GM21360 (cell line): ENCODE data around the gene PRSS23.
"Not testable (repeated sequence)": the region's sequence is repeated elsewhere in the genome, so short reads cannot be mapped to it uniquely, and the experiment has no call there.

ENCODE experiments used
- ATAC-seq: cut with Tn5 transposase; IDR thresholded peaks from one replicate; pipeline ENCODE4 v1.9.1; 2021; ENCODE audit warnings: mild to moderate bottlenecking, moderate library complexity; ENCODE audit not compliant: unreplicated experiment

Gene PRSS23, protein sequence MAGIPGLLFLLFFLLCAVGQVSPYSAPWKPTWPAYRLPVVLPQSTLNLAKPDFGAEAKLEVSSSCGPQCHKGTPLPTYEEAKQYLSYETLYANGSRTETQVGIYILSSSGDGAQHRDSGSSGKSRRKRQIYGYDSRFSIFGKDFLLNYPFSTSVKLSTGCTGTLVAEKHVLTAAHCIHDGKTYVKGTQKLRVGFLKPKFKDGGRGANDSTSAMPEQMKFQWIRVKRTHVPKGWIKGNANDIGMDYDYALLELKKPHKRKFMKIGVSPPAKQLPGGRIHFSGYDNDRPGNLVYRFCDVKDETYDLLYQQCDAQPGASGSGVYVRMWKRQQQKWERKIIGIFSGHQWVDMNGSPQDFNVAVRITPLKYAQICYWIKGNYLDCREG

GRCh38 chr11:86800076-86800959 lies at the start of gene PRSS23:
Gene PRSS23, plus strand, starts transcription at chr11:86800542. Its CDS starts 7,102 bp downstream, at chr11:86807644.
- ATAC-seq, result no peak

GRCh38 chr11:86753459-86753858 lies 46.9 kb upstream of the PRSS23 start:
- ATAC-seq, result no peak

DNA sequence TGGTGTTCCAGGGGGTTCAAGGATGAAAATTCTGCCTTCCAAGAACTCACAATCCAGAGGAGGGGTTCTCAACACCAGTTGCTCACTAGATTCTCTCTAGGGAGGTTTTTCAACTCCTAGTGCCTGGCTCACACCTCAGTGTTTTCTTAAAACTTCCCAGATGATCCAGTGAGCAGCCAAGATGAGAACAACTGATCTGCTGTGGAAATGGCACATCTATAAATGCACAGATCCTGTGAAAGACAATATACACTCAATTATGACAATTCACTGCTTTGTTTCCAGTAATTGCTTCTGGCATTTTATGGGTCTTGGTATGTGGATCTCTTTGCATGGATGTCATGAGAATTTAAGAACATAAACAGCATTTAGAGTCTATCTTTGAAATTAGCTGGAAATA lies 45.2 kb upstream of the PRSS23 start:
- ATAC-seq, result no peak

- ATAC-seq, result no peak
Measured at GRCh38 chr11:86758171-86758570, 42.2 kb upstream of the PRSS23 start.

DNA sequence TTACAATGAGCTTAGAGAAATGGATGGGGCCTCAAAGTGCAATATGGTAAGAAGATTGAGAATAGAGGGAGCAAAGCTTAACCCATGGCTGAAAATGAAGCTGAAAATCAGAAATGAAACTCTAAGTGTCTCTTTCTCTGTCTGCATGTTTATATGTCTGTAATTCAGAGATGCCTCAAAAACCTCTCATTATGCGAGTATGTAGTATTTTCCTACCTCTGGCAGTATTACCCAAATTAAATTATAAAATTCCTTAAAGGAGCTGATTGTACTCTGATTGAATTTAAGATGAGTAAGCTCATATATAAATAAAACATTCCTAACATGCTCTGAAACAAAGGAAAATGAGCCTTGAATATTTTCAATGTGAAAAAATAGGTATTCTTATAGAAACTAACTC lies 39.8 kb upstream of the PRSS23 start:
- no peak for ATAC-seq

GRCh38 chr11:86761978-86762377 lies 38.4 kb upstream of the PRSS23 start:
- ATAC-seq, result no peak

DNA sequence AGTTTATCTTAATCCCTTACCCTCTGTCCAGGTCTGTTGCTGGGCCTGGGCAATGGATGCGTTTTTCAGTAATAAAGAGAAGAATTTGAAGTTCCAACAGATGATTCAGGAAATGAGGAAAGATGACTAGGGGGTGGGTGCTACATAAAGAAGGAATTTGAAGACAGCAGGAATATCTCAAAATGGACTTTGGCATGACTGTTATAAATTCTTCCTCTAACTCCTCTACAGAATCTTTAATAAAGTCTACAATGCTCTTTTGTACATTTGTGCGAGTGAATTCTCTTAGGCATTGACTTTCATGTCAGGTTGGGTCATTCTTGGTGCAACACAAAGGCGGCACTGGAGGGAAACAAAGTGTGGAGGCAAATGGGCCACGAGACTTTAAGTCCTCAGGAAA lies 35.1 kb upstream of the PRSS23 start:
- no peak for ATAC-seq

- ATAC-seq, result no peak
Measured at GRCh38 chr11:86765878-86766277, 34.5 kb upstream of the PRSS23 start.

DNA sequence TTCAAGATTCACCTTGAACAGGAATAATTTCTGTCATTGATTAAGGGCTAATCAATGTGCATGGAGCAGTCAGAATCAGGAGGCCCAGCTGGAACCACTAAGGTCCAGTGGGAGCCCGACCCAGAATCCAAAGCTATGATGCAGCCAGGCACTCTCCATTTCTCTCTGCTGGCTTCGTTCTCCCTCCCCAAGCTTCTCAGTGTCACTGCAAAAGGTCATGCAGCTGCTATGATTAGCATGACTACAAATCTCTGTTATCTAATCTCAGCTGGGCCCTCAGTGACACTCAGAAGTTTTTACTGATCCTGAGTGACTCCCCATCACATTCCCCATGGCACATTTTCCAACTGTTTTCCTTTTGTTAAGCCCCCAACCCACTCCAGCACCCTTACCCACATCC lies 31.1 kb upstream of the PRSS23 start:
- no peak for ATAC-seq

DNA sequence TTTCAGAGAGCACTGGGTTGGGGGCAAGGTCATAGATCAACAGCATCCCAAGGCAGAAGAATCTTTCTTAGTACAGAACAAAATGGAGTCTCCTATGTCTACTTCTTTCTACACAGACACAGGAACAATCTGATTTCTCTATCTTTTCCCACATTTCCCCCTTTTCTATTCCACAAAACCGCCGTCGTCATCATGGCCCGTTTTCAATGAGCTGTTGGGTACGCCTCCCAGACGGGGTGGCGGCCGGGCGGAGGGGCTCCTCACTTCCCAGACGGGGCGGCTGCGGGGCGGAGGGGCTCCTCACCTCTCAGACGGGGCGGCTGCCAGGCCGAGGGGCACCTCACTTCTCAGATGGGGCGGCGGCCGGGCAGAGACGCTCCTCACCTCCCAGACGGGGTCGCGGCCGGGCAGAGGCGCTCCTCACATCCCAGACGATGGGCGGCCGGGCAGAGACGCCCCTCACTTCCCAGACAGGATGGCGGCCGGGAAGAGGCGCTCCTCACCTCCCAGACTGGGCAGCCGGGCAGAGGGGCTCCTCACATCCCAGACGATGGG lies 29.8 kb upstream of the PRSS23 start:
- not testable (repeated sequence) for ATAC-seq

- no peak for ATAC-seq
Measured at GRCh38 chr11:86772999-86773398, 27.3 kb upstream of the PRSS23 start.

GRCh38 chr11:86773513-86774252 lies 26.7 kb upstream of the PRSS23 start:
- ATAC-seq, result no peak

DNA sequence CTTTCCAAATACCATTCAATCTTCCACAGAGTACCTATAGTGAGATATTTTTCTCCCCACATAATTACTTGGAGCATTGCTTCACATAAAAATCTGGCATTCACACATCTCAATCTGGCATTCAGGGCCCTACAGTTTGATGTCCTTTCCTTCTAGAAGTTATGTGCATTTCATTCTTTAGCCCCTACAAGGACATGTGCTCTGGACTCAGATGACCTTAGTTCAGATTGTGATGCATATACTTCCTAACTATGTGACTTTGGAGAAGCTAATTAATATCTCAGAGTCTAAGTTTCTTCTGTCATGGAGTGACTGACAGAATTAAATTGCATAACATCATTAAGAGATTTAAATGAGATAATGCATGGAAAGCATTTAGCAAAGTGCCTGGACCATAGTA lies 25.9 kb upstream of the PRSS23 start:
- no peak for ATAC-seq

GRCh38 chr11:86775361-86775760 lies 25.0 kb upstream of the PRSS23 start:
- ATAC-seq, result no peak

DNA sequence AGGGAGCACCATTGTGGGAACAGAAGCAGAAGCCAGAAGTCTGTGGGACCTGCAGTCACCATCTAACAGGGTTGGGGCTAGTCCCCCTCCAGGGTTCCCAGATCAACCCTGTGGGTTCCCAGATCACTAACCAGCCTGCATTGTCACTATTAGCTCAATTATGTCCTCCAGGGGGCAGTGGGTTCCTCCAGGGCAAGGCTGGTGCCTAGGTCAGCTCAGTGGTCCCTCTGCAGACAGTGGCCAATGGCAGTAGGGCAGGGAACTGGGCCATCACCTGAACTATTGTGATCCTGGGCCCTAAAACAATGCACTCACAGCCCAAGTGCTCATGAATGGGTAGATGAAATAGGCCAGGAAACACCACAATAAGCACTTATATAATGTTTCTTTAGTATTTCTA lies 18.8 kb upstream of the PRSS23 start:
- ATAC-seq, result no peak

DNA sequence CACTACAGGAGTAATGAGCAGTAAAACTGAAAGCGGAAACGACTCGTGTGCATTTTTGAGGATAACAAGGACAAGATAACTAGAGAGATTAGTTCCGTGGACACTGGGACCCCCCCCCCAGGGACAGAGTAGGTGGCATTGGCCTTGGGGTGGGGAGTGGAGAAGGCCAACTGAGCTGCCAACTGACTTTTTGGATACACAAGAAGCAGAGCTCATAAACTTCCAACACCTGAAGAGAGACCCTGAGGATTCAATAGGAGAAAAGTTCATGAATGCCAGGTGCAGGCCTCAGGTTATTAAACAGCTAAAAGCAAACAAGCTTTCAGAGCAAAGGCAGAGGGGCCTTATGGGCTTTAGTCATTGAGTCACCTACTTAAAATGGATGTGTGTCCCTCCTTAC lies 17.6 kb upstream of the PRSS23 start:
- no peak for ATAC-seq

DNA sequence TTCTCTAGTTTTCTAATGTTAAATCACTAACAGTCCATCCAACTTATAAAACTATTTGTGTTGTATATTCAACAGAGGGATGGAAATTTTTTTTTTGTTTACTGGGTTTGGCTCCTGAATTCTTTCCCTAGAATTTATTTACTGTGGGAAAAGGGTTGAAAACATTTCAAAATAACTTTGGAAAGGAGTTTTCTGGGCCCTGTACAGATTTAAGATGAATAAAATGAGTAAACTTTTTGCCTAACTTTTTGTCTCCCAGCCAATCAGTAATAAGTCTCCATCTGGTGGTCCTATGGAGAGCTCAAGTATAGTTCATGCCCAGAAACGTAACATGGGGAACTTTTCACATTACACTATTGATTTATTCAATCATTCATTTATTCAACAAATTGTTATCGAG lies 16.7 kb upstream of the PRSS23 start:
- ATAC-seq, result no peak

DNA sequence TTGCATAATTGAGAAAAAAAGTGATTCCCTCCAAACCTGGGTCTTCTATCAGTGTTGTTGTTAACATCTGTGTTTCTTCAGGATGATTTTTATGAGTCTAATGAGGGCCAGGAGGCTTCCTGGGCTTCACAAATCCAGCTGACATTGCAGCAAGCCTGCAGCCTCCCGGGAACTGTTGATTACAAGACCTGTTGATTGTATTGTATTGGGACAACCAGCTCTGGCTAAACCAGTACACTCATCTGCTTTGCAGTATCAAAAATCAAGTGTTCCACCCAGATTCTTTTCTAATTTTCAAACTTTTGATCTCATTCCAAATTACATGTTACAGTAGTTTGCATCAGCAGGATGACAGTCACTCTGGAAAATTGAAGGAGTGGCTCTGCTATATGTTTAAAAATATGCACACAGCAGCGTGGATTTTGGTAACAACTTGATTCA lies 16.1 kb upstream of the PRSS23 start:
- no peak for ATAC-seq

DNA sequence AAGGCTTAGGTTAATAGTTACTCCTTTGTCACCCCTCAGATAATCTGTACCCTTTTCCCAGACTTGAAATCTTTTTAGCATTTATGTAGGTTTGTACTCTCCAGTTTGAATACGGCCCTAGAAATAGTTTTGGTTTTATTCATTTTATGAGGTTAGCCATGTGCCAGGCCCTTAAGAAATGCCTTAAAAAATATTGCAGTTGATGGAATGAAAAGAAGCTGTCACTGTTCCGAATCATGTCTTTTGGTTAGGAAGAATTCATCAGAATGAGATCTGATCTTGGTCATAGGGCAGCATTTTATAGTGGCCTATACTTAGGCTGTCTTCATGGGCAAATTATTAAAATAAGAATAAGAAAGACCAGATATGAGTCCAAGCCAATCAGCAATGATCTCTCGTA lies 14.8 kb upstream of the PRSS23 start:
- no peak for ATAC-seq

- ATAC-seq, result no peak
Measured at GRCh38 chr11:86787018-86787536, 13.3 kb upstream of the PRSS23 start.

DNA sequence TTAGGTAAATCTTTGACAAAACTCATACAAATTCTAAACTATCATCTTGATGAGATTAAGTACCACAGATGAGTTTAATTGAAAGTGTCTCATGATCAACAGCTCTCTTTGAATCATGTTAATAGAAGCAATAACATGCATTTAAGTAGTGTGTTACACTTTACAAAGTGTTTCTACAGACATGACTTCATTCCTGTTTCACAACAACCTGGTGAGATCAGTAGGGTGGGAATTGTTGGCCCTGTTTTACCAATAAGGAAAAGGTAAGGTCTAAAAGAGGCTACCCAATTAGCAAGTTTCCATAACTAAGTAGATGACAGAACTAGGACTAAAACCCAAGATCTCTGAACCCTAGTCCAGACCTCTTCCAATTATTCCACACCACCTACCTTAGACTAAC lies 12.7 kb upstream of the PRSS23 start:
- ATAC-seq, result no peak
